ENCODE results near the gene HAUS7.

- TF ChIP-seq POLR2A (IDR thresholded peaks at IDR 0.05): no peak
- TF ChIP-seq, protein P1, sequence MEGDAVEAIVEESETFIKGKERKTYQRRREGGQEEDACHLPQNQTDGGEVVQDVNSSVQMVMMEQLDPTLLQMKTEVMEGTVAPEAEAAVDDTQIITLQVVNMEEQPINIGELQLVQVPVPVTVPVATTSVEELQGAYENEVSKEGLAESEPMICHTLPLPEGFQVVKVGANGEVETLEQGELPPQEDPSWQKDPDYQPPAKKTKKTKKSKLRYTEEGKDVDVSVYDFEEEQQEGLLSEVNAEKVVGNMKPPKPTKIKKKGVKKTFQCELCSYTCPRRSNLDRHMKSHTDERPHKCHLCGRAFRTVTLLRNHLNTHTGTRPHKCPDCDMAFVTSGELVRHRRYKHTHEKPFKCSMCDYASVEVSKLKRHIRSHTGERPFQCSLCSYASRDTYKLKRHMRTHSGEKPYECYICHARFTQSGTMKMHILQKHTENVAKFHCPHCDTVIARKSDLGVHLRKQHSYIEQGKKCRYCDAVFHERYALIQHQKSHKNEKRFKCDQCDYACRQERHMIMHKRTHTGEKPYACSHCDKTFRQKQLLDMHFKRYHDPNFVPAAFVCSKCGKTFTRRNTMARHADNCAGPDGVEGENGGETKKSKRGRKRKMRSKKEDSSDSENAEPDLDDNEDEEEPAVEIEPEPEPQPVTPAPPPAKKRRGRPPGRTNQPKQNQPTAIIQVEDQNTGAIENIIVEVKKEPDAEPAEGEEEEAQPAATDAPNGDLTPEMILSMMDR (IDR thresholded peaks at IDR 0.05): no peak
Observed at GRCh38 chrX:153416781-153417450, 53.5 kb downstream of the HAUS7 start.

Measured in breast epithelium (tissue), 3 donors.